ENCODE measurements around the gene SPRR4.

GRCh38 chr1:152942161-152942560, 28.3 kb upstream of the SPRR4 start:
- no peak for TF ChIP-seq CTCF (conservative IDR thresholded peaks at IDR 0.05; ENCODE audit: low read length)
- no peak for TF ChIP-seq EZH2phosphoT487 (IDR thresholded peaks at IDR 0.05; ENCODE audit: borderline replicate concordance, low read depth, low read length)
